Thoracic aorta (tissue), 2 donors: Measurements from ENCODE around the gene NANOS3. TPM values are rescaled to one million over a fixed set of nuclear protein-coding genes. Genes with fewer than 3 reads are reported as not detected.
"Not testable (repeated sequence)": the region's sequence is repeated elsewhere in the genome, so short reads cannot be mapped to it uniquely, and the experiment has no call there.

Experiments
- ATAC-seq: fragments of 150-250 bp; one replicate; pipeline ENCODE4 v1.8.0; 2017; ENCODE audit warnings: low read depth; ENCODE audit not compliant: insufficient number of reproducible peaks, low FRiP score
- DNase-seq: peaks from one replicate; pipeline ENCODE4 v3.0.0-alpha.2; 2020; ENCODE audit warnings: low spot score
- H3K27ac ChIP-seq, 2 donors: fragments of 200-600 bp; sonication (generic); 1 replicate in 1 of 2; 2 replicates in 1 of 2; pipeline ENCODE4 v1.5.1; 2016; ENCODE audit warnings: mild to moderate bottlenecking in 2 of 2, moderate library complexity in 2 of 2
- H3K27me3 ChIP-seq: fragments of 200-600 bp; sonication (generic); replicated peaks from 2 replicates; pipeline ENCODE4 v1.6.0; 2016; ENCODE audit warnings: mild to moderate bottlenecking; ENCODE audit not compliant: insufficient read depth
- H3K36me3 ChIP-seq: fragments of 200-600 bp; sonication (generic); one replicate; pipeline ENCODE4 v1.5.1; 2016
- H3K4me1 ChIP-seq, 2 donors: fragments of 200-600 bp; sonication (generic); 1 replicate in 1 of 2; 2 replicates in 1 of 2; pipeline versions ENCODE4 v1.5.1 to v1.6.0; 2016; ENCODE audit warnings: low read depth in 2 of 2, mild to moderate bottlenecking in 1 of 2; ENCODE audit not compliant: control insufficient read depth in 1 of 2
- H3K4me3 ChIP-seq: fragments of 200-600 bp; sonication (generic); 2 replicates; pipeline ENCODE4 v1.5.1; 2016; ENCODE audit warnings: mild to moderate bottlenecking
- H3K9me3 ChIP-seq: fragments of 200-600 bp; sonication (generic); 2 replicates; pipeline ENCODE4 v1.5.1; 2016
- CTCF ChIP-seq: fragments of 200-600 bp; sonication (generic); IDR thresholded peaks from one replicate; pipeline ENCODE4 v1.5.1; 2019; ENCODE audit warnings: antibody characterized with exemption
- total RNA-seq, 2 donors: library from RNA; depleted of rRNA; stranded (reverse); fragments of >200 nt; gene quantifications; one replicate each; pipeline versions ENCODE4 v1.1.0 to v1.2.3, GENCODE V29; 2016

Gene NANOS3
- total RNA-seq, 2 donors from 2014 or later = not detected

- Histone ChIP-seq H3K4me1 (peaks cover 45 to 76% of the 10 kb centered on the region in 2 donors), H3K36me3 (no peaks in the 10 kb centered on the region), H3K27me3 (no peaks in the 10 kb centered on the region), H3K9me3 (no peaks in the 10 kb centered on the region), H3K27ac (peak overlapping the region; percentile 99 to 100), H3K4me3 (no peak overlapping the region)
- no peak for DNase-seq
- no peak for TF ChIP-seq CTCF
- no peak for ATAC-seq
Measured at GRCh38 chr19:13848798-13849676, 27.9 kb upstream of the NANOS3 start.

GRCh38 chr19:13849991-13850909 is 26.7 kb upstream of the NANOS3 start:
- Histone ChIP-seq H3K27me3 (no peaks in the 10 kb centered on the region), H3K9me3 (no peaks in the 10 kb centered on the region), H3K36me3 (no peaks in the 10 kb centered on the region), H3K4me1 (peaks cover 44 to 73% of the 10 kb centered on the region in 2 donors), H3K4me3 (peak overlapping the region; percentile 64), H3K27ac (peak overlapping the region; percentile 99 to 100)
- no peak for TF ChIP-seq CTCF
- ATAC-seq (peak; percentile 23), DNase-seq (no peak)

GRCh38 chr19:13850910-13851733 is 25.8 kb upstream of the NANOS3 start:
- Histone ChIP-seq H3K27ac (peak overlapping the region; percentile 99 to 100), H3K9me3 (no peaks in the 10 kb centered on the region), H3K36me3 (no peaks in the 10 kb centered on the region), H3K4me3 (peak overlapping the region; percentile 64), H3K4me1 (peaks cover 41 to 68% of the 10 kb centered on the region in 2 donors), H3K27me3 (no peaks in the 10 kb centered on the region)
- ATAC-seq (peak; percentile 30), DNase-seq (peak; percentile 70)
- no peak for TF ChIP-seq CTCF

GRCh38 chr19:13851734-13852114 is 25.2 kb upstream of the NANOS3 start:
- H3K4me1 ChIP-seq = peaks cover 39 to 62% of the 10 kb centered on the region in 2 donors

GRCh38 chr19:13852171-13852707 is 24.7 kb upstream of the NANOS3 start:
- peaks cover 39 to 59% of the 10 kb centered on the region in 2 donors for H3K4me1 ChIP-seq
- H3K4me3 ChIP-seq, H3K27me3 ChIP-seq, H3K9me3 ChIP-seq, DNase-seq, H3K36me3 ChIP-seq, ATAC-seq: not testable (repeated sequence)
- H3K27ac ChIP-seq = peak overlapping the region; percentile 99 to 100

More at GRCh38 chr19:13851734-13852114, 25.2 kb upstream of the NANOS3 start:
- DNase-seq, H3K27me3 ChIP-seq, H3K36me3 ChIP-seq, ATAC-seq, H3K9me3 ChIP-seq: not testable (repeated sequence)
- Histone ChIP-seq H3K27ac (peak overlapping the region; percentile 99 to 100), H3K4me3 (peak overlapping the region; percentile 64)
